H9 (cell line): ENCODE results near the gene TNIP2. TPM values are rescaled to one million over a fixed set of nuclear protein-coding genes. Genes with fewer than 3 reads are reported as not detected.

Source experiments
- DNase-seq: peaks from one replicate; pipeline ENCODE4 v3.0.0-alpha.2; 2017
- H2AFZ ChIP-seq: one replicate; pipeline ENCODE4 v1.6.1; 2013; ENCODE audit warnings: mild to moderate bottlenecking, low read length, control low read depth, moderate library complexity
- H2AK5ac ChIP-seq: 2 replicates; pipeline ENCODE4 v1.6.1; 2013; ENCODE audit warnings: low read length, control low read depth, mixed read lengths; ENCODE audit not compliant: insufficient read length
- H2BK120ac ChIP-seq: one replicate; pipeline ENCODE4 v1.6.1; 2013; ENCODE audit warnings: low read depth, mild to moderate bottlenecking, low read length, control low read depth, inconsistent platforms; ENCODE audit not compliant: poor library complexity, severe bottlenecking
- H2BK12ac ChIP-seq: 2 replicates; pipeline ENCODE4 v1.6.1; 2013; ENCODE audit warnings: low read length, control low read depth, mixed read lengths, low read depth; ENCODE audit not compliant: insufficient read length
- H2BK15ac ChIP-seq: 2 replicates; pipeline ENCODE4 v1.6.1; 2013; ENCODE audit warnings: low read depth, low read length, control low read depth
- H2BK20ac ChIP-seq: one replicate; pipeline ENCODE4 v1.6.1; 2013; ENCODE audit warnings: low read depth, mild to moderate bottlenecking, low read length, control low read depth, inconsistent platforms; ENCODE audit not compliant: poor library complexity, severe bottlenecking
- H2BK5ac ChIP-seq: 2 replicates; pipeline ENCODE4 v1.6.1; 2013; ENCODE audit warnings: low read length, control low read depth, mixed read lengths; ENCODE audit not compliant: insufficient read length
- H3K14ac ChIP-seq: 2 replicates; pipeline ENCODE4 v1.6.1; 2013; ENCODE audit warnings: low read length, control low read depth; ENCODE audit not compliant: insufficient read depth
- H3K18ac ChIP-seq: 2 replicates; pipeline ENCODE4 v1.6.1; 2013; ENCODE audit warnings: low read depth, mild to moderate bottlenecking, mixed read lengths, low read length, control low read depth; ENCODE audit not compliant: insufficient read length
- H3K23ac ChIP-seq: 2 replicates; pipeline ENCODE4 v1.6.1; 2013; ENCODE audit warnings: low read length, control low read depth, mixed read lengths, low read depth; ENCODE audit not compliant: insufficient read length
- H3K23me2 ChIP-seq: 2 replicates; pipeline ENCODE4 v1.6.1; 2013; ENCODE audit warnings: low read depth, mild to moderate bottlenecking, mixed read lengths, low read length, control low read depth; ENCODE audit not compliant: insufficient read length, poor library complexity, severe bottlenecking
- H3K27ac ChIP-seq: 2 replicates; pipeline ENCODE4 v1.5.1; 2013; ENCODE audit warnings: low read length, control low read depth, mixed read lengths, low read depth; ENCODE audit not compliant: insufficient read length
- H3K27me3 ChIP-seq: 2 replicates; pipeline ENCODE4 v1.6.1; 2013; ENCODE audit warnings: low read length, control low read depth, inconsistent platforms; ENCODE audit not compliant: insufficient read depth
- H3K4ac ChIP-seq: 2 replicates; pipeline ENCODE4 v1.6.1; 2013; ENCODE audit warnings: low read depth, mild to moderate bottlenecking, control low read depth, inconsistent platforms, low read length, moderate library complexity
- H3K4me1 ChIP-seq: 2 replicates; pipeline ENCODE4 v1.6.1; 2013; ENCODE audit warnings: low read length, control low read depth, inconsistent platforms; ENCODE audit not compliant: insufficient read depth
- H3K4me2 ChIP-seq: 2 replicates; pipeline ENCODE4 v1.6.1; 2013; ENCODE audit warnings: low read length, control low read depth, mixed read lengths; ENCODE audit not compliant: insufficient read length, insufficient read depth
- H3K56ac ChIP-seq: 2 replicates; pipeline ENCODE4 v1.6.1; 2013; ENCODE audit warnings: low read depth, mild to moderate bottlenecking, mixed read lengths, low read length, control low read depth; ENCODE audit not compliant: insufficient read length
- H3K79me1 ChIP-seq: 2 replicates; pipeline ENCODE4 v1.6.1; 2013; ENCODE audit warnings: low read depth, mild to moderate bottlenecking, moderate library complexity, low read length, control low read depth, inconsistent platforms; ENCODE audit not compliant: insufficient read depth, poor library complexity, severe bottlenecking
- H3K79me2 ChIP-seq: 2 replicates; pipeline ENCODE4 v1.6.1; 2013; ENCODE audit warnings: low read length, control low read depth, inconsistent platforms; ENCODE audit not compliant: insufficient read depth
- H3K9ac ChIP-seq: 2 replicates; pipeline ENCODE4 v1.6.1; 2013; ENCODE audit warnings: low read length, control low read depth, mixed read lengths; ENCODE audit not compliant: insufficient read length; ENCODE audit errors: extremely low read depth
- H3K9me3 ChIP-seq: one replicate; pipeline ENCODE4 v1.6.1; 2013; ENCODE audit warnings: low read depth, low read length, inconsistent platforms; ENCODE audit not compliant: control insufficient read depth
- H3T11ph ChIP-seq: one replicate; pipeline ENCODE4 v1.6.1; 2013; ENCODE audit warnings: mild to moderate bottlenecking, low read length, control low read depth, inconsistent platforms
- H4K20me1 ChIP-seq: one replicate; pipeline ENCODE4 v1.6.1; 2013; ENCODE audit not compliant: control insufficient read depth, insufficient read length, insufficient read depth
- H4K5ac ChIP-seq: 2 replicates; pipeline ENCODE4 v1.6.1; 2013; ENCODE audit warnings: low read depth, mild to moderate bottlenecking, mixed read lengths, low read length, control low read depth; ENCODE audit not compliant: insufficient read length
- H4K8ac ChIP-seq: replicated peaks from 2 replicates; pipeline ENCODE4 v1.6.1; 2013; ENCODE audit warnings: low read length, control low read depth, mixed read lengths, low read depth; ENCODE audit not compliant: insufficient read length
- H4K91ac ChIP-seq: 2 replicates; pipeline ENCODE4 v1.6.1; 2013; ENCODE audit warnings: low read depth, mild to moderate bottlenecking, moderate library complexity, mixed read lengths, low read length, control low read depth; ENCODE audit not compliant: insufficient read length
- H3K27ac Mint-ChIP-seq, 3 experiments: 2 replicates in 2 of 3; 3 replicates in 1 of 3; pipeline ENCODE4 v1.8.0; 2020 to 2021; ENCODE audit warnings: mixed read lengths in 3 of 3, mild to moderate bottlenecking in 1 of 3, moderate library complexity in 1 of 3
- H3K27me3 Mint-ChIP-seq: 2 replicates; pipeline ENCODE4 v1.8.0; 2021; ENCODE audit warnings: low read depth, mild to moderate bottlenecking, moderate library complexity, mixed read lengths
- H3K36me3 Mint-ChIP-seq, 3 experiments: 2 replicates in 2 of 3; 3 replicates in 1 of 3; pipeline ENCODE4 v1.8.0; 2020 to 2021; ENCODE audit warnings: low read depth in 3 of 3, mixed read lengths in 3 of 3; ENCODE audit not compliant: insufficient read depth in 1 of 3
- H3K4me1 Mint-ChIP-seq, 2 experiments: 2 replicates each; pipeline ENCODE4 v1.8.0; 2020; ENCODE audit warnings: mixed read lengths in 2 of 2
- H3K4me3 Mint-ChIP-seq, 2 experiments: 2 replicates in 1 of 2; 3 replicates in 1 of 2; pipeline ENCODE4 v1.8.0; 2020 to 2021; ENCODE audit warnings: mild to moderate bottlenecking in 2 of 2, mixed read lengths in 2 of 2, moderate library complexity in 1 of 2
- H3K9me3 Mint-ChIP-seq, 2 experiments: 2 replicates in 1 of 2; 3 replicates in 1 of 2; pipeline ENCODE4 v1.8.0; 2020; ENCODE audit warnings: mild to moderate bottlenecking in 2 of 2, mixed read lengths in 2 of 2, moderate library complexity in 1 of 2
- WGBS: extraction: QIAGEN DNeasy Blood & Tissue Kit; methylation state at CpG from one replicate; pipeline ENCODE4 v1.1.7; 2013; ENCODE audit warnings: missing lambda C conversion rate, low lambda C conversion rate, mixed read lengths; ENCODE audit not compliant: insufficient read length; ENCODE audit errors: extremely low coverage; 5-methylcytosine and 5-hydroxymethylcytosine counted together
- total RNA-seq: library from RNA; stranded (reverse); gene quantifications from 2 replicates; pipeline ENCODE4 v1.2.1, GENCODE V29; 2021
- TF ChIP-seq, protein P1 (sequence below): fragments of 200-600 bp; sonication (generic); conservative IDR thresholded peaks from 3 replicates; pipeline ENCODE4 v1.8.0; 2021; ENCODE audit warnings: antibody characterized with exemption, mild to moderate bottlenecking

TNIP2 gene
- total RNA-seq, 1 experiment from 2014 or later, result 44.7 TPM

DNA sequence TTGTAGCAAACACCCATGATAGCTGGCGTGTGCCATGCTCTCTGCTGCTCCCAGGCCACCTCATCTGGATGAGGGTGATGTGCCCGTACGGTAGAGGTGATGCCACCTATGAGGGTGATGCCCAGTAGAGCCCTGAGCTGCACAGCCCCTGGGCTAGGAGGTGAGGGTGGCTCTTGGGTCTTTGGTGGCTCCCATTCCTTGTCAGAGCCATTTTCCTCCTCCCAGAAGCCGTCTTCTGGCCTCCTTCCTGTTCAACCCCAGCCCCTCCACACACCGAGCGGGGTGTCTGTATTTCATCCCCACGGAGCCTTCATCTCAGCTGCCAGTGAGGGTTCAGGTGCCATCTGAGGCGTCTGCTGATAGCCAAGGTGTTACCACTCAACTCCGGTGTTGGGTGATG is 12.0 kb upstream of the TNIP2 start:
- no peak overlapping the region for H3K9ac ChIP-seq
- no peak overlapping the region for H3K4me3 Mint-ChIP-seq
- TF ChIP-seq, protein P1, sequence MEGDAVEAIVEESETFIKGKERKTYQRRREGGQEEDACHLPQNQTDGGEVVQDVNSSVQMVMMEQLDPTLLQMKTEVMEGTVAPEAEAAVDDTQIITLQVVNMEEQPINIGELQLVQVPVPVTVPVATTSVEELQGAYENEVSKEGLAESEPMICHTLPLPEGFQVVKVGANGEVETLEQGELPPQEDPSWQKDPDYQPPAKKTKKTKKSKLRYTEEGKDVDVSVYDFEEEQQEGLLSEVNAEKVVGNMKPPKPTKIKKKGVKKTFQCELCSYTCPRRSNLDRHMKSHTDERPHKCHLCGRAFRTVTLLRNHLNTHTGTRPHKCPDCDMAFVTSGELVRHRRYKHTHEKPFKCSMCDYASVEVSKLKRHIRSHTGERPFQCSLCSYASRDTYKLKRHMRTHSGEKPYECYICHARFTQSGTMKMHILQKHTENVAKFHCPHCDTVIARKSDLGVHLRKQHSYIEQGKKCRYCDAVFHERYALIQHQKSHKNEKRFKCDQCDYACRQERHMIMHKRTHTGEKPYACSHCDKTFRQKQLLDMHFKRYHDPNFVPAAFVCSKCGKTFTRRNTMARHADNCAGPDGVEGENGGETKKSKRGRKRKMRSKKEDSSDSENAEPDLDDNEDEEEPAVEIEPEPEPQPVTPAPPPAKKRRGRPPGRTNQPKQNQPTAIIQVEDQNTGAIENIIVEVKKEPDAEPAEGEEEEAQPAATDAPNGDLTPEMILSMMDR, result no peak

More for the DNA sequence above, 12.0 kb upstream of the TNIP2 start:
- no peaks in the 10 kb centered on the region for H4K20me1 ChIP-seq
- peaks cover 19% of the 10 kb centered on the region in 2 experiments for H3K4me1 Mint-ChIP-seq
- no peak overlapping the region for H2AFZ ChIP-seq
- no peak overlapping the region for H4K91ac ChIP-seq
- H3K27me3 Mint-ChIP-seq, result peaks cover 2% of the 10 kb centered on the region
- no peak overlapping the region for H3K27ac ChIP-seq
- no peak for DNase-seq
- peaks cover 12 to 14% of the 10 kb centered on the region in 2 experiments; a peak in 4 of 5 replicates for H3K9me3 Mint-ChIP-seq
- no peak overlapping the region for H4K8ac ChIP-seq
- no peak overlapping the region for H2BK120ac ChIP-seq
- no peak overlapping the region for H4K5ac ChIP-seq
- H3K36me3 Mint-ChIP-seq, result peaks cover 0 to 13% (median 5%) of the 10 kb centered on the region in 3 experiments; a peak in 4 of 7 replicates
- H2BK15ac ChIP-seq, result no peak overlapping the region
- no peaks in the 10 kb centered on the region for H3K23me2 ChIP-seq
- no peak overlapping the region for H3K56ac ChIP-seq
- H3K79me1 ChIP-seq, result no peaks in the 10 kb centered on the region
- no peak overlapping the region for H2BK12ac ChIP-seq
- H3K4ac ChIP-seq, result no peak overlapping the region
- no peak overlapping the region for H2BK5ac ChIP-seq
- no peaks in the 10 kb centered on the region for H3K27me3 ChIP-seq
- no peaks in the 10 kb centered on the region for H3K9me3 ChIP-seq
- no peak overlapping the region for H3K23ac ChIP-seq
- no peak overlapping the region for H2AK5ac ChIP-seq
- no peak overlapping the region for H2BK20ac ChIP-seq
- no peak overlapping the region; a peak in 1 of 7 replicates for H3K27ac Mint-ChIP-seq
- no peaks in the 10 kb centered on the region for H3K79me2 ChIP-seq
- no peak overlapping the region for H3K18ac ChIP-seq
- no peaks in the 10 kb centered on the region for H3K4me1 ChIP-seq
- H3T11ph ChIP-seq, result no peak overlapping the region
- no peak overlapping the region for H3K4me2 ChIP-seq
- no CpG with 5 or more reads among the region's 9 CpGs for WGBS
- H3K14ac ChIP-seq, result no peak overlapping the region
